ENCODE data around the gene CENPO.

The CENPO gene

GRCh38 chr2:24839729-24840128, 46.5 kb downstream of the CENPO start:
- no peak for DNase-seq

- DNase-seq, result no peak
Measured at GRCh38 chr2:24840164-24840869, 47.1 kb downstream of the CENPO start.

- no peak for DNase-seq
Measured at GRCh38 chr2:24840962-24841945, 48.0 kb downstream of the CENPO start.

GRCh38 chr2:24842081-24843050, 49.1 kb downstream of the CENPO start:
- no peak for DNase-seq

- no peak for DNase-seq
Measured at GRCh38 chr2:24843330-24843860, 50.2 kb downstream of the CENPO start.

- DNase-seq, result no peak
Measured at GRCh38 chr2:24844023-24844685, 50.9 kb downstream of the CENPO start.

- no peak for DNase-seq
Measured at GRCh38 chr2:24845691-24846090, 52.5 kb downstream of the CENPO start.

- no peak for DNase-seq
Measured at GRCh38 chr2:24850944-24851343, 57.7 kb downstream of the CENPO start.

GRCh38 chr2:24852026-24852425, 58.8 kb downstream of the CENPO start:
- no peak for DNase-seq

- no peak for DNase-seq
Measured at GRCh38 chr2:24852431-24853020, 59.3 kb downstream of the CENPO start.

- DNase-seq, result no peak
Measured at GRCh38 chr2:24853046-24853445, 59.8 kb downstream of the CENPO start.

- no peak for DNase-seq
Measured at GRCh38 chr2:24853996-24854395, 60.8 kb downstream of the CENPO start.

GRCh38 chr2:24855022-24855622, 61.9 kb downstream of the CENPO start:
- no peak for DNase-seq

GRCh38 chr2:24855726-24856125, 62.5 kb downstream of the CENPO start:
- DNase-seq, result no peak

GRCh38 chr2:24856791-24857211, 63.6 kb downstream of the CENPO start:
- no peak for DNase-seq

GRCh38 chr2:24857746-24858145, 64.5 kb downstream of the CENPO start:
- DNase-seq, result no peak

GRCh38 chr2:24858996-24859395, 65.8 kb downstream of the CENPO start:
- no peak for DNase-seq

GRCh38 chr2:24859968-24860600, 66.9 kb downstream of the CENPO start:
- no peak for DNase-seq

GRCh38 chr2:24860631-24861030, 67.4 kb downstream of the CENPO start:
- no peak for DNase-seq

GRCh38 chr2:24861500-24861899, 68.3 kb downstream of the CENPO start:
- DNase-seq, result no peak

- no peak for DNase-seq
Measured at GRCh38 chr2:24863641-24864040, 70.4 kb downstream of the CENPO start.

Measured in stimulated activated CD8-positive, alpha-beta memory T cell treated with anti-CD3 and anti-CD28 coated beads, Interleukin-4, amount 100 ng/mL, for 48 hours (primary cell).